SK-N-SH (cell line): ENCODE results near the gene TTC38. TPM values are rescaled to one million over a fixed set of nuclear protein-coding genes. Genes with fewer than 3 reads are reported as not detected.
A peak's percentile ranks its signal among the peaks of the same experiment; 100 is the strongest.

Experiments used
- CTCF ChIA-PET: fragments of 300-600, 350-600 bp; formaldehyde crosslinking; extraction: SDS; loops from one replicate; lab custom pipeline; 2021; lab: Yijun Ruan, JAX
- POLR2A ChIA-PET: fragments of 350-600 bp; sonication (Branson Sonifier 250); formaldehyde crosslinking; extraction: SDS; loops from one replicate; lab custom pipeline; 2020; ENCODE audit warnings: antibody characterized with exemption, inconsistent platforms; lab: Yijun Ruan, JAX
- DNase-seq: peaks from one replicate; pipeline ENCODE4 v3.0.0; 2012
- H2AFZ ChIP-seq: fragments of 200-600 bp; sonication (generic); 2 replicates; pipeline ENCODE4 v1.8.1; 2016; ENCODE audit warnings: antibody characterized with exemption, mild to moderate bottlenecking, low read depth
- H3F3A ChIP-seq: fragments of 200-600 bp; sonication (generic); replicated peaks from 2 replicates; pipeline ENCODE3; 2016; ENCODE audit warnings: antibody characterized with exemption, mild to moderate bottlenecking; ENCODE audit not compliant: insufficient read depth
- H3K27ac ChIP-seq, 2 experiments: fragments of 200-500 bp in 1 of 2; fragments of 200-600 bp in 1 of 2; sonication (Bioruptor generic) in 1 of 2; sonication (generic), shearing (Covaris generic) in 1 of 2; 2 replicates each; pipeline versions ENCODE4 v1.5.1 to v1.6.1; 2014 to 2016; ENCODE audit warnings: low read depth in 2 of 2, inconsistent platforms in 1 of 2, low read length in 1 of 2, mild to moderate bottlenecking in 1 of 2, mixed read lengths in 1 of 2
- H3K27me3 ChIP-seq: fragments of 200-600 bp; sonication (generic), shearing (Covaris generic); 2 replicates; pipeline ENCODE4 v1.6.1; 2016; ENCODE audit warnings: mixed run types; ENCODE audit not compliant: insufficient read depth
- H3K36me3 ChIP-seq, 2 experiments: fragments of 200-500 bp in 1 of 2; fragments of 200-600 bp in 1 of 2; sonication (Bioruptor generic) in 1 of 2; sonication (generic) in 1 of 2; replicated peaks in 1 of 2; 2 replicates each; pipeline versions ENCODE3 to v1.5.1; 2014 to 2016; ENCODE audit warnings: low read length in 1 of 2, mild to moderate bottlenecking in 1 of 2; ENCODE audit not compliant: insufficient read depth in 2 of 2, control insufficient read depth in 1 of 2
- H3K4me1 ChIP-seq, 2 experiments: fragments of 200-500 bp in 1 of 2; fragments of 200-600 bp in 1 of 2; sonication (Bioruptor generic) in 1 of 2; sonication (generic), shearing (Covaris generic) in 1 of 2; 2 replicates each; pipeline versions ENCODE4 v1.5.1 to v1.6.1; 2014 to 2016; ENCODE audit warnings: low read depth in 1 of 2, low read length in 1 of 2, mixed run types in 1 of 2; ENCODE audit not compliant: insufficient read depth in 2 of 2, control insufficient read depth in 1 of 2
- H3K4me2 ChIP-seq: fragments of 200-600 bp; sonication (generic), shearing (Covaris generic); 2 replicates; pipeline ENCODE4 v1.6.1; 2017; ENCODE audit warnings: mixed run types
- H3K4me3 ChIP-seq, 2 experiments: fragments of 200-500 bp in 1 of 2; fragments of 200-600 bp in 1 of 2; sonication (Bioruptor generic) in 1 of 2; sonication (generic), shearing (Covaris generic) in 1 of 2; 2 replicates each; pipeline versions ENCODE4 v1.5.1 to v1.8.1; 2014 to 2016; ENCODE audit warnings: low read depth in 2 of 2, inconsistent platforms in 1 of 2, low read length in 1 of 2, mild to moderate bottlenecking in 1 of 2, mixed read lengths in 1 of 2, moderate library complexity in 1 of 2
- H3K79me2 ChIP-seq: fragments of 200-600 bp; sonication (generic); 2 replicates; pipeline ENCODE4 v1.8.1; 2017; ENCODE audit warnings: mild to moderate bottlenecking; ENCODE audit not compliant: insufficient read depth
- H3K9ac ChIP-seq: fragments of 200-600 bp; sonication (generic); 2 replicates; pipeline ENCODE4 v1.6.1; 2017; ENCODE audit warnings: mixed run types
- H3K9me2 ChIP-seq: fragments of 200-600 bp; sonication (generic); 2 replicates; pipeline ENCODE4 v1.6.1; 2017; ENCODE audit warnings: mixed run types
- H3K9me3 ChIP-seq: fragments of 200-600 bp; sonication (generic); 2 replicates; pipeline ENCODE4 v1.6.1; 2017; ENCODE audit warnings: mixed run types, mild to moderate bottlenecking, moderate library complexity
- H4K20me1 ChIP-seq: fragments of 200-600 bp; sonication (generic); 2 replicates; pipeline ENCODE4 v1.6.1; 2017; ENCODE audit warnings: mild to moderate bottlenecking, mixed run types; ENCODE audit not compliant: insufficient read depth
- ELF1 ChIP-seq: IDR thresholded peaks from 2 replicates; pipeline ENCODE4 v1.4.0; 2012
- EZH2phosphoT487 ChIP-seq: fragments of 200-600 bp; sonication (generic); IDR thresholded peaks from 2 replicates; pipeline ENCODE4 v1.6.1; 2017; ENCODE audit warnings: low read depth, mixed run types, mild to moderate bottlenecking, antibody characterized with exemption, moderate library complexity, borderline replicate concordance
- FOSL2 ChIP-seq: IDR thresholded peaks from 2 replicates; pipeline ENCODE4 v1.4.0; 2012; ENCODE audit warnings: low read depth, mild to moderate bottlenecking, moderate library complexity, borderline replicate concordance
- FOXJ3 ChIP-seq: sonication (generic); formaldehyde crosslinking; IDR thresholded peaks from 2 replicates; pipeline ENCODE4 v1.5.1; 2020; ENCODE audit warnings: mild to moderate bottlenecking, missing genetic modification reagents
- GABPA ChIP-seq: IDR thresholded peaks from 2 replicates; pipeline ENCODE4 v1.4.0; 2012; ENCODE audit warnings: low read depth, mild to moderate bottlenecking
- GATA2 ChIP-seq: sonication (generic); formaldehyde crosslinking; IDR thresholded peaks from 2 replicates; pipeline ENCODE4 v1.5.0; 2020; ENCODE audit warnings: mild to moderate bottlenecking, missing genetic modification reagents
- MEF2A ChIP-seq: IDR thresholded peaks from 2 replicates; pipeline ENCODE4 v1.4.0; 2012; ENCODE audit warnings: low read depth, borderline replicate concordance
- MXI1 ChIP-seq: IDR thresholded peaks from 2 replicates; pipeline ENCODE4 v1.6.1; 2012; ENCODE audit warnings: mild to moderate bottlenecking, low read depth, low read length, improper control_type of control experiment
- NFIC ChIP-seq: IDR thresholded peaks from 2 replicates; pipeline ENCODE4 v1.4.0; 2012; ENCODE audit warnings: borderline replicate concordance
- NRF1 ChIP-seq: IDR thresholded peaks from 2 replicates; pipeline ENCODE4 v1.6.1; 2012; ENCODE audit warnings: low read depth, mild to moderate bottlenecking, low read length
- POLR2AphosphoS5 ChIP-seq: IDR thresholded peaks from 2 replicates; pipeline ENCODE4 v1.6.1; 2012; ENCODE audit warnings: low read depth, low read length
- RAD21 ChIP-seq: IDR thresholded peaks from 2 replicates; pipeline ENCODE4 v1.6.1; 2012; ENCODE audit warnings: mild to moderate bottlenecking, low read length
- RCOR1 ChIP-seq: fragments of 150-350 bp; IDR thresholded peaks from 2 replicates; pipeline ENCODE4 v1.6.1; 2017; ENCODE audit warnings: antibody characterized with exemption, low read length
- RFX5 ChIP-seq: IDR thresholded peaks from 2 replicates; pipeline ENCODE4 v1.6.1; 2012; ENCODE audit warnings: mild to moderate bottlenecking, improper control_type of control experiment, low read length
- RXRA ChIP-seq: IDR thresholded peaks from 2 replicates; pipeline ENCODE4 v1.4.0; 2012; ENCODE audit warnings: low read depth, mild to moderate bottlenecking, borderline replicate concordance
- SMC3 ChIP-seq: IDR thresholded peaks from 2 replicates; pipeline ENCODE4 v1.6.1; 2012; ENCODE audit warnings: low read depth, low read length, improper control_type of control experiment
- YY1 ChIP-seq: IDR thresholded peaks from 2 replicates; pipeline ENCODE4 v1.4.0; 2012; ENCODE audit warnings: low read depth, mild to moderate bottlenecking
- WGBS: methylation state at CpG from one replicate; pipeline ENCODE4 v1.1.6; 2017; ENCODE audit warnings: low lambda C conversion rate; 5-methylcytosine and 5-hydroxymethylcytosine counted together
- polyA plus RNA-seq, 3 experiments: library from polyadenylated mRNA; depleted of rRNA; stranded (reverse); fragments of >200 nt; gene quantifications; 2 replicates each; pipeline ENCODE4 v1.2.3, GENCODE V29; 2012
- TF ChIP-seq, protein P1 (sequence below): IDR thresholded peaks from 2 replicates; pipeline ENCODE4 v1.4.0; 2012; ENCODE audit warnings: low read depth, borderline replicate concordance
- TF ChIP-seq, protein P2 (sequence below): IDR thresholded peaks from 2 replicates; pipeline ENCODE4 v1.4.0; 2012; ENCODE audit warnings: low read depth, borderline replicate concordance
- TF ChIP-seq, protein P3 (sequence below): fragments of 150-350 bp; IDR thresholded peaks from 2 replicates; pipeline ENCODE4 v1.6.1; 2016; ENCODE audit warnings: mild to moderate bottlenecking, low read depth, low read length
- TF ChIP-seq, protein P4 (sequence below): IDR thresholded peaks from 2 replicates; pipeline ENCODE4 v1.4.0; 2012; ENCODE audit warnings: low read depth
- TF ChIP-seq, protein P5 (sequence below): IDR thresholded peaks from 2 replicates; pipeline ENCODE4; 2012
- TF ChIP-seq, protein P6 (sequence below): fragments of 200-600 bp; sonication (generic); IDR thresholded peaks from 2 replicates; pipeline ENCODE4 v1.6.1; 2017; ENCODE audit warnings: antibody characterized with exemption, mild to moderate bottlenecking, moderate library complexity

Gene TTC38
- polyA plus RNA-seq, 1 of the 3 experiments (the other 2 are of a cell fraction), result 24.0 TPM

DNA sequence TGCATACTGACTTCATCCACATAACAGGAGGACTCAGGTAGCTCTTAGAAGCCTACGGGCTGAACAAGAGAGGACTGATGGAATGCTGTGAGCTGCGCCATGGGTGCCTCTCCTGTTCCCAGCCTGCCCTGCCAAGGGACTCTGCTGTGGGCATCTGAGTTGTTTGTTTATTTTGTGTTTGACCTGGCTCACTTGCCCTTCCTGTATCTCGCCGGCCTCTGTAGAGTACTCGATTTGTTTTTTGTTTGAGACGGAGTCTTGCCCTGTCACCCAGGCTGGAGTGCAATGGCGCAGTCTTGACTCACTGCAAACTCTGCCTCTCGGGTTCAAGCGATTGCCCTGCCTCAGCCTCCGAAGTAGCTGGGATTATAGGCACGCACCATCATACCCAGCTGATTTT is 1.8 kb downstream of the TTC38 start:
- H3K9ac ChIP-seq, result no peak overlapping the region
- TF ChIP-seq NRF1 (no peak), EZH2phosphoT487 (no peak), ELF1 (no peak), MEF2A (no peak), FOXJ3 (CRISPR knock-in tag) (no peak), YY1 (no peak), MXI1 (no peak), NFIC (no peak), RCOR1 (no peak), RAD21 (no peak), SMC3 (no peak)
- TF ChIP-seq, protein P1, sequence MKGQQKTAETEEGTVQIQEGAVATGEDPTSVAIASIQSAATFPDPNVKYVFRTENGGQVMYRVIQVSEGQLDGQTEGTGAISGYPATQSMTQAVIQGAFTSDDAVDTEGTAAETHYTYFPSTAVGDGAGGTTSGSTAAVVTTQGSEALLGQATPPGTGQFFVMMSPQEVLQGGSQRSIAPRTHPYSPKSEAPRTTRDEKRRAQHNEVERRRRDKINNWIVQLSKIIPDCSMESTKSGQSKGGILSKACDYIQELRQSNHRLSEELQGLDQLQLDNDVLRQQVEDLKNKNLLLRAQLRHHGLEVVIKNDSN, result no peak
- TF ChIP-seq, protein P2, sequence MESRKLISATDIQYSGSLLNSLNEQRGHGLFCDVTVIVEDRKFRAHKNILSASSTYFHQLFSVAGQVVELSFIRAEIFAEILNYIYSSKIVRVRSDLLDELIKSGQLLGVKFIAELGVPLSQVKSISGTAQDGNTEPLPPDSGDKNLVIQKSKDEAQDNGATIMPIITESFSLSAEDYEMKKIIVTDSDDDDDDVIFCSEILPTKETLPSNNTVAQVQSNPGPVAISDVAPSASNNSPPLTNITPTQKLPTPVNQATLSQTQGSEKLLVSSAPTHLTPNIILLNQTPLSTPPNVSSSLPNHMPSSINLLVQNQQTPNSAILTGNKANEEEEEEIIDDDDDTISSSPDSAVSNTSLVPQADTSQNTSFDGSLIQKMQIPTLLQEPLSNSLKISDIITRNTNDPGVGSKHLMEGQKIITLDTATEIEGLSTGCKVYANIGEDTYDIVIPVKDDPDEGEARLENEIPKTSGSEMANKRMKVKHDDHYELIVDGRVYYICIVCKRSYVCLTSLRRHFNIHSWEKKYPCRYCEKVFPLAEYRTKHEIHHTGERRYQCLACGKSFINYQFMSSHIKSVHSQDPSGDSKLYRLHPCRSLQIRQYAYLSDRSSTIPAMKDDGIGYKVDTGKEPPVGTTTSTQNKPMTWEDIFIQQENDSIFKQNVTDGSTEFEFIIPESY, result no peak
- TF ChIP-seq, protein P3, sequence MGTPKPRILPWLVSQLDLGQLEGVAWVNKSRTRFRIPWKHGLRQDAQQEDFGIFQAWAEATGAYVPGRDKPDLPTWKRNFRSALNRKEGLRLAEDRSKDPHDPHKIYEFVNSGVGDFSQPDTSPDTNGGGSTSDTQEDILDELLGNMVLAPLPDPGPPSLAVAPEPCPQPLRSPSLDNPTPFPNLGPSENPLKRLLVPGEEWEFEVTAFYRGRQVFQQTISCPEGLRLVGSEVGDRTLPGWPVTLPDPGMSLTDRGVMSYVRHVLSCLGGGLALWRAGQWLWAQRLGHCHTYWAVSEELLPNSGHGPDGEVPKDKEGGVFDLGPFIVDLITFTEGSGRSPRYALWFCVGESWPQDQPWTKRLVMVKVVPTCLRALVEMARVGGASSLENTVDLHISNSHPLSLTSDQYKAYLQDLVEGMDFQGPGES, result no peak
- no peaks in the 10 kb centered on the region for H3K9me2 ChIP-seq
- H2AFZ ChIP-seq, result no peak overlapping the region
- H3K27me3 ChIP-seq, result no peaks in the 10 kb centered on the region
- whole genome bisulfite sequencing, result 98% methylated on average over 10 of the region's 11 CpGs
- peaks cover 0 to 12% of the 10 kb centered on the region in 2 experiments; a peak in 2 of 4 replicates for H3K4me1 ChIP-seq
- no peak for DNase-seq
- H3K4me3 ChIP-seq, result no peak overlapping the region
- H3K4me2 ChIP-seq, result peak overlapping the region; percentile 92
- H3F3A ChIP-seq, result peaks cover 10% of the 10 kb centered on the region
- H4K20me1 ChIP-seq, result no peaks in the 10 kb centered on the region
- no peak overlapping the region for H3K27ac ChIP-seq
- ChIA-PET CTCF (interaction anchor here (1.1 to 1.6 kb wide), 3 partner anchors 14 to 275 kb away, joined by 3 to 6 read pairs (median 3); no protein-coding TSS in a partner anchor), POLR2A (interaction anchor here (0.5 to 1.2 kb wide), 2 partner anchors 26 to 28 kb away, joined by 3 to 4 read pairs; no protein-coding TSS in a partner anchor)
- H3K36me3 ChIP-seq, result peaks cover 6 to 23% of the 10 kb centered on the region in 2 experiments
- H3K9me3 ChIP-seq, result no peaks in the 10 kb centered on the region
- peaks cover 26% of the 10 kb centered on the region for H3K79me2 ChIP-seq

DNA sequence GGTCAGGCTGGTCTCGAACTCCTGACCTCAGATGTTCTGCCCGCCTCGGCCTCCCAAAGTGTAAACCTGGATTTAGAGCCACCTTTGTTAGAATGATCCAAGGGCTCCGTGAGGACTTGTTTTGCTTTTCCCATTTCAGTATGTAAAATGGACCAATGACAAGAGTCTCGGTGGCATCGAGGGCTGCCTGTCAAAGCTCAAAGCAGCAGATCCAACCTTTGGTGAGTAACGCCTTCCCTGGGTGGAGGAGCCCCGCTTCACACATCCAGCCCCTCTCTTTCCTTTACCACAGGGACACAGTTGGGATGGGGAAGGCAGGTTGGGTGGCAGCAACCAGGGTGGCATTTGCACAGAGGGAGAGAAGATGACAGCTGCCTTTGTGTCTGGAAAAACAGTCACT is 4.4 kb downstream of the TTC38 start:
- H3K27me3 ChIP-seq, result no peaks in the 10 kb centered on the region
- peaks cover 6% of the 10 kb centered on the region for H3F3A ChIP-seq
- peaks cover 24 to 36% of the 10 kb centered on the region in 2 experiments for H3K36me3 ChIP-seq
- DNase-seq, result no peak
- 99% methylated on average over 7 of the region's 8 CpGs for WGBS
- CTCF ChIA-PET, result no interaction called here
- H2AFZ ChIP-seq, result no peak overlapping the region
- no peaks in the 10 kb centered on the region for H3K9me2 ChIP-seq
- no peak overlapping the region for H3K27ac ChIP-seq
- no peak overlapping the region for H3K9ac ChIP-seq
- H3K79me2 ChIP-seq, result peaks cover 26% of the 10 kb centered on the region
- H3K9me3 ChIP-seq, result no peaks in the 10 kb centered on the region
- no peak overlapping the region for H3K4me2 ChIP-seq
- peaks cover 0 to 12% of the 10 kb centered on the region in 2 experiments; a peak in 2 of 4 replicates for H3K4me1 ChIP-seq
- POLR2A ChIA-PET, result no interaction called here
- no peaks in the 10 kb centered on the region for H4K20me1 ChIP-seq
- no peak overlapping the region for H3K4me3 ChIP-seq
- TF ChIP-seq, protein P4, sequence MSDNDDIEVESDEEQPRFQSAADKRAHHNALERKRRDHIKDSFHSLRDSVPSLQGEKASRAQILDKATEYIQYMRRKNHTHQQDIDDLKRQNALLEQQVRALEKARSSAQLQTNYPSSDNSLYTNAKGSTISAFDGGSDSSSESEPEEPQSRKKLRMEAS, result no peak
- TF ChIP-seq YY1 (no peak), POLR2AphosphoS5 (no peak), RXRA (no peak), EZH2phosphoT487 (no peak), FOSL2 (no peak), GABPA (no peak), RFX5 (no peak), RAD21 (no peak), GATA2 (CRISPR knock-in tag) (no peak)
- TF ChIP-seq, protein P5, sequence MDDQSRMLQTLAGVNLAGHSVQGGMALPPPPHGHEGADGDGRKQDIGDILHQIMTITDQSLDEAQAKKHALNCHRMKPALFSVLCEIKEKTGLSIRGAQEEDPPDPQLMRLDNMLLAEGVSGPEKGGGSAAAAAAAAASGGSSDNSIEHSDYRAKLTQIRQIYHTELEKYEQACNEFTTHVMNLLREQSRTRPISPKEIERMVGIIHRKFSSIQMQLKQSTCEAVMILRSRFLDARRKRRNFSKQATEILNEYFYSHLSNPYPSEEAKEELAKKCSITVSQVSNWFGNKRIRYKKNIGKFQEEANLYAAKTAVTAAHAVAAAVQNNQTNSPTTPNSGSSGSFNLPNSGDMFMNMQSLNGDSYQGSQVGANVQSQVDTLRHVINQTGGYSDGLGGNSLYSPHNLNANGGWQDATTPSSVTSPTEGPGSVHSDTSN, result no peak
- TF ChIP-seq, protein P6, sequence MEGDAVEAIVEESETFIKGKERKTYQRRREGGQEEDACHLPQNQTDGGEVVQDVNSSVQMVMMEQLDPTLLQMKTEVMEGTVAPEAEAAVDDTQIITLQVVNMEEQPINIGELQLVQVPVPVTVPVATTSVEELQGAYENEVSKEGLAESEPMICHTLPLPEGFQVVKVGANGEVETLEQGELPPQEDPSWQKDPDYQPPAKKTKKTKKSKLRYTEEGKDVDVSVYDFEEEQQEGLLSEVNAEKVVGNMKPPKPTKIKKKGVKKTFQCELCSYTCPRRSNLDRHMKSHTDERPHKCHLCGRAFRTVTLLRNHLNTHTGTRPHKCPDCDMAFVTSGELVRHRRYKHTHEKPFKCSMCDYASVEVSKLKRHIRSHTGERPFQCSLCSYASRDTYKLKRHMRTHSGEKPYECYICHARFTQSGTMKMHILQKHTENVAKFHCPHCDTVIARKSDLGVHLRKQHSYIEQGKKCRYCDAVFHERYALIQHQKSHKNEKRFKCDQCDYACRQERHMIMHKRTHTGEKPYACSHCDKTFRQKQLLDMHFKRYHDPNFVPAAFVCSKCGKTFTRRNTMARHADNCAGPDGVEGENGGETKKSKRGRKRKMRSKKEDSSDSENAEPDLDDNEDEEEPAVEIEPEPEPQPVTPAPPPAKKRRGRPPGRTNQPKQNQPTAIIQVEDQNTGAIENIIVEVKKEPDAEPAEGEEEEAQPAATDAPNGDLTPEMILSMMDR, result no peak
